ENCODE data around the gene C5orf58.

DNA sequence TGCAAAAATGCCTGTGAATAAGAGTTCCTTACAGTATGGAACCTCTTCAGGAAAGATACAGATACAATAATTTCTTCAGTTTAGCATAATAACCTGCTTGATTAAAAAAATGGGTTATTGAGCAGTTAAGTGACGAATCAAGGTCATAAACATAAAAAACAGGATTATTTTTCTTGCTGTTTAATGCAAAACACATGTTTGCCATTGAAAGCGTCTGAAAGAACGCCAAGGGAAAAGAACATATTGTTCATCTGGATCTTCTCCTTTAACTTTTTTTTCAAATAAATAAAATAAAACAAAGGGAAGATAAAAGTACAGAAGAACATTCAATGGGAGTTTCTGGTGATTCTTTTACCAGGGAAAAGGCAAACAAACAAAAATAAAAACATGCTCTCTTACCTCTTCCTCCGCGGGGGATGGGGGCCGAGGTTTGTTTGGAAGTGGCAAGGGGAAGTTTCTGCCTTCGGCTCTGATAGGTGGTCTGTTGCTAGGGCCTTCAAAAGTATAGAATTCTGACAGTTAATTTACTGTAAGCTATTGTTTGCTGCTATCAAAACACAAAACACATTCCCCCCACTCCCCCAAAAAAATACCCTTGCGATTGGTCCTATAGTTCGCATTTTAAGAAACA lies 20.1 kb downstream of the C5orf58 start:
- TF ChIP-seq, protein P1, sequence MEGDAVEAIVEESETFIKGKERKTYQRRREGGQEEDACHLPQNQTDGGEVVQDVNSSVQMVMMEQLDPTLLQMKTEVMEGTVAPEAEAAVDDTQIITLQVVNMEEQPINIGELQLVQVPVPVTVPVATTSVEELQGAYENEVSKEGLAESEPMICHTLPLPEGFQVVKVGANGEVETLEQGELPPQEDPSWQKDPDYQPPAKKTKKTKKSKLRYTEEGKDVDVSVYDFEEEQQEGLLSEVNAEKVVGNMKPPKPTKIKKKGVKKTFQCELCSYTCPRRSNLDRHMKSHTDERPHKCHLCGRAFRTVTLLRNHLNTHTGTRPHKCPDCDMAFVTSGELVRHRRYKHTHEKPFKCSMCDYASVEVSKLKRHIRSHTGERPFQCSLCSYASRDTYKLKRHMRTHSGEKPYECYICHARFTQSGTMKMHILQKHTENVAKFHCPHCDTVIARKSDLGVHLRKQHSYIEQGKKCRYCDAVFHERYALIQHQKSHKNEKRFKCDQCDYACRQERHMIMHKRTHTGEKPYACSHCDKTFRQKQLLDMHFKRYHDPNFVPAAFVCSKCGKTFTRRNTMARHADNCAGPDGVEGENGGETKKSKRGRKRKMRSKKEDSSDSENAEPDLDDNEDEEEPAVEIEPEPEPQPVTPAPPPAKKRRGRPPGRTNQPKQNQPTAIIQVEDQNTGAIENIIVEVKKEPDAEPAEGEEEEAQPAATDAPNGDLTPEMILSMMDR (IDR thresholded peaks at IDR 0.05; ENCODE audit: insufficient read depth, low read depth, low read length) = no peak
- no peak for TF ChIP-seq EZH2 (IDR thresholded peaks at IDR 0.05; ENCODE audit: insufficient read depth, low read length)
